Measurements from ENCODE around the gene SPTLC1.
"Not testable (repeated sequence)": the region's sequence is repeated elsewhere in the genome, so short reads cannot be mapped to it uniquely, and the experiment has no call there.

Gene SPTLC1

GRCh38 chr9:92030367-92030766, 84.8 kb downstream of the SPTLC1 start:
- no peak for DNase-seq (ENCODE audit: low read depth)

GRCh38 chr9:92029553-92029952, 85.7 kb downstream of the SPTLC1 start:
- DNase-seq (ENCODE audit: low read depth) = no peak

- DNase-seq (ENCODE audit: low read depth) = no peak
Measured at GRCh38 chr9:92026206-92027002, 88.8 kb downstream of the SPTLC1 start.

- DNase-seq (ENCODE audit: low read depth) = not testable (repeated sequence)
Measured at GRCh38 chr9:92021785-92022541, 93.2 kb downstream of the SPTLC1 start.

GRCh38 chr9:92019658-92020057, 95.6 kb downstream of the SPTLC1 start:
- no peak for DNase-seq (ENCODE audit: low read depth)

GRCh38 chr9:92010705-92011536, 104.3 kb downstream of the SPTLC1 start:
- DNase-seq (ENCODE audit: low read depth) = no peak

- DNase-seq (ENCODE audit: low read depth) = not testable (repeated sequence)
Measured at GRCh38 chr9:92010253-92010652, 105.0 kb downstream of the SPTLC1 start.

- DNase-seq (ENCODE audit: low read depth) = no peak
Measured at GRCh38 chr9:92008041-92008440, 107.2 kb downstream of the SPTLC1 start.

GRCh38 chr9:92004045-92004392, 111.2 kb downstream of the SPTLC1 start:
- no peak for DNase-seq (ENCODE audit: low read depth)

GRCh38 chr9:92003308-92004044, 111.7 kb downstream of the SPTLC1 start:
- DNase-seq (ENCODE audit: low read depth) = no peak

- not testable (repeated sequence) for DNase-seq (ENCODE audit: low read depth)
Measured at GRCh38 chr9:92001948-92002347, 113.3 kb downstream of the SPTLC1 start.

- no peak for DNase-seq (ENCODE audit: low read depth)
Measured at GRCh38 chr9:92001244-92001643, 114.0 kb downstream of the SPTLC1 start.

GRCh38 chr9:91995000-91995655, 120.1 kb downstream of the SPTLC1 start:
- no peak for DNase-seq (ENCODE audit: low read depth)

- no peak for DNase-seq (ENCODE audit: low read depth)
Measured at GRCh38 chr9:91994422-91994821, 120.8 kb downstream of the SPTLC1 start.

GRCh38 chr9:91992461-91993041, 122.7 kb downstream of the SPTLC1 start:
- no peak for DNase-seq (ENCODE audit: low read depth)

- no peak for DNase-seq (ENCODE audit: low read depth)
Measured at GRCh38 chr9:91991721-91992341, 123.4 kb downstream of the SPTLC1 start.

GRCh38 chr9:91986248-91986647, 129.0 kb downstream of the SPTLC1 start:
- DNase-seq (ENCODE audit: low read depth) = no peak

GRCh38 chr9:91985692-91986091, 129.5 kb downstream of the SPTLC1 start:
- no peak for DNase-seq (ENCODE audit: low read depth)
